ENCODE measurements around the gene HEPH. TPM values are rescaled to one million over a fixed set of nuclear protein-coding genes. Genes with fewer than 3 reads are reported as not detected.

The HEPH gene
- polyA plus RNA-seq, 1 donor from 2014 or later = 11.6 TPM

- Histone ChIP-seq H3K9ac (ENCODE audit: low read length) (no peak overlapping the region), H3K9me2 (ENCODE audit: insufficient read depth, low read length) (no peaks in the 10 kb centered on the region), H3K79me2 (replicated peaks; ENCODE audit: insufficient read depth, low read length) (no peaks in the 10 kb centered on the region), H3K27ac (ENCODE audit: low read length) (no peak overlapping the region), H3K9me3 (ENCODE audit: low read length) (no peaks in the 10 kb centered on the region), H3F3A (ENCODE audit: insufficient read depth, low read length, poor library complexity, severe bottlenecking) (no peaks in the 10 kb centered on the region), H3K27me3 (ENCODE audit: insufficient read depth, low read depth, low read length) (no peaks in the 10 kb centered on the region), H3K4me3 (ENCODE audit: low read length) (no peak overlapping the region), H4K20me1 (ENCODE audit: insufficient read depth) (no peaks in the 10 kb centered on the region), H3K4me2 (ENCODE audit: low read length) (no peak overlapping the region), H2AFZ (ENCODE audit: low read depth, low read length) (no peak overlapping the region), H3K36me3 (ENCODE audit: insufficient read depth, low read length) (no peaks in the 10 kb centered on the region)
- TF ChIP-seq SMC3 (conservative IDR thresholded peaks at IDR 0.05; ENCODE audit: poor library complexity) = no peak
- TF ChIP-seq, protein P1, sequence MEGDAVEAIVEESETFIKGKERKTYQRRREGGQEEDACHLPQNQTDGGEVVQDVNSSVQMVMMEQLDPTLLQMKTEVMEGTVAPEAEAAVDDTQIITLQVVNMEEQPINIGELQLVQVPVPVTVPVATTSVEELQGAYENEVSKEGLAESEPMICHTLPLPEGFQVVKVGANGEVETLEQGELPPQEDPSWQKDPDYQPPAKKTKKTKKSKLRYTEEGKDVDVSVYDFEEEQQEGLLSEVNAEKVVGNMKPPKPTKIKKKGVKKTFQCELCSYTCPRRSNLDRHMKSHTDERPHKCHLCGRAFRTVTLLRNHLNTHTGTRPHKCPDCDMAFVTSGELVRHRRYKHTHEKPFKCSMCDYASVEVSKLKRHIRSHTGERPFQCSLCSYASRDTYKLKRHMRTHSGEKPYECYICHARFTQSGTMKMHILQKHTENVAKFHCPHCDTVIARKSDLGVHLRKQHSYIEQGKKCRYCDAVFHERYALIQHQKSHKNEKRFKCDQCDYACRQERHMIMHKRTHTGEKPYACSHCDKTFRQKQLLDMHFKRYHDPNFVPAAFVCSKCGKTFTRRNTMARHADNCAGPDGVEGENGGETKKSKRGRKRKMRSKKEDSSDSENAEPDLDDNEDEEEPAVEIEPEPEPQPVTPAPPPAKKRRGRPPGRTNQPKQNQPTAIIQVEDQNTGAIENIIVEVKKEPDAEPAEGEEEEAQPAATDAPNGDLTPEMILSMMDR (IDR thresholded peaks at IDR 0.05; ENCODE audit: poor library complexity, severe bottlenecking) = no peak
- no peak for TF ChIP-seq POLR2AphosphoS5 (IDR thresholded peaks at IDR 0.05)
- no peak for TF ChIP-seq TAF1 (IDR thresholded peaks at IDR 0.05; ENCODE audit: low read depth)
- no peak for TF ChIP-seq REST (IDR thresholded peaks at IDR 0.05; ENCODE audit: borderline replicate concordance)
Measured at GRCh38 chrX:66191563-66191962, 27.5 kb downstream of the HEPH start.

- H3K27ac ChIP-seq (ENCODE audit: low read length) = no peak overlapping the region
- no peak overlapping the region for H2AFZ ChIP-seq (ENCODE audit: low read depth, low read length)
- no peaks in the 10 kb centered on the region for H3K9me3 ChIP-seq (ENCODE audit: low read length)
- H3K9me2 ChIP-seq (ENCODE audit: insufficient read depth, low read length) = no peaks in the 10 kb centered on the region
- no peaks in the 10 kb centered on the region for H3K27me3 ChIP-seq (ENCODE audit: insufficient read depth, low read depth, low read length)
- TF ChIP-seq MXI1 (conservative IDR thresholded peaks at IDR 0.05; ENCODE audit: poor library complexity, severe bottlenecking) (no peak), TAF1 (IDR thresholded peaks at IDR 0.05; ENCODE audit: low read depth) (no peak), POLR2AphosphoS5 (IDR thresholded peaks at IDR 0.05) (no peak), EZH2 (IDR thresholded peaks at IDR 0.05; ENCODE audit: borderline replicate concordance, insufficient read depth, low read length, poor library complexity, severe bottlenecking) (no peak), REST (IDR thresholded peaks at IDR 0.05; ENCODE audit: borderline replicate concordance) (no peak), RAD21 (conservative IDR thresholded peaks at IDR 0.05) (no peak), EP300 (conservative IDR thresholded peaks at IDR 0.05; ENCODE audit: poor library complexity, severe bottlenecking) (no peak), SMC3 (conservative IDR thresholded peaks at IDR 0.05; ENCODE audit: poor library complexity) (no peak)
- TF ChIP-seq, protein P1 (IDR thresholded peaks at IDR 0.05; ENCODE audit: poor library complexity, severe bottlenecking) = no peak
- no peaks in the 10 kb centered on the region for H3F3A ChIP-seq (ENCODE audit: insufficient read depth, low read length, poor library complexity, severe bottlenecking)
- no peak overlapping the region for H3K4me2 ChIP-seq (ENCODE audit: low read length)
- H3K4me3 ChIP-seq (ENCODE audit: low read length) = no peak overlapping the region
- H3K36me3 ChIP-seq (ENCODE audit: insufficient read depth, low read length) = no peaks in the 10 kb centered on the region
- no peaks in the 10 kb centered on the region for H3K79me2 ChIP-seq (replicated peaks; ENCODE audit: insufficient read depth, low read length)
- H3K9ac ChIP-seq (ENCODE audit: low read length) = no peak overlapping the region
- H4K20me1 ChIP-seq (ENCODE audit: insufficient read depth) = no peaks in the 10 kb centered on the region
Measured at GRCh38 chrX:66193821-66194220, 29.8 kb downstream of the HEPH start.
